HK-2 (cell line): ENCODE results near the gene SHROOM1.

Source experiments
- DNase-seq: peaks from one replicate; pipeline ENCODE4 v3.0.0-alpha.2; 2018; ENCODE audit not compliant: unreplicated experiment

The SHROOM1 gene

DNA sequence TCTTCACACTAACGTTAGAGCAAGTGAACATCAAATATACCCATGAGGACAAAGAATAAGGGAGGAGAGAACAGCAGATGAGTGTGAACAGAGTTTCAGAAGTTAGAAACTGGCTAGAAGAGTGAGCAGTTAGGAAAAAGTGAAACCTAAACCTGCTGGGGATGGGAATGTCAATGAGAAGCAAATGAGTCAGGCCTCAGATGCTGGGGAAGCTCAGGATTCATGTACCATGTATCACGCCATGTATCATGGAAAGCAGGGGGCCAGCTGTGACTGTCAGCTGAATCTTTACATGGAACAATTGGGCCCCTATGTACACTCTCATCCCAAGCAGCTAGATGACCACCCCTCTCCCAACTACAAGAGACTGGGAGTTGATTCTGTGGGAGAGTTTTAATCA, 19.6 kb upstream of the SHROOM1 start:
- DNase-seq, result no peak

DNA sequence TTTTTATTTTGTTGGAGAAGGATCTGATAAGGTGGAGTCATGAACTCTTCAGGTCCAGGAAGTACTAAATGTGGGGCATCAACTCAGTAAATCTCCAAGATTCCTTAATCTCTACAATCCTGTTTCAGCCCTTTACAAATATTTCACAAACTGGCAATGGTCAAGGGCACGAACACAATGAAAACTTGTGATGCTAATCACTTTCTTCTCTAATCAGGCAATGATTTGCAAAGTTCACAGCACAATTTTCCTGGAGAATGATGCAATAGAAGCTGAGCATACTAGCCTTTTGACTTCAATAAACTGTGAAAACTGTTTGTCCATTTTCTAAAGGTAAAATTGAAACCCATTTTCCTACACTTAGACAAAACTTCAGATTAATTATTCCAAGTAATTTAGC, 18.9 kb upstream of the SHROOM1 start:
- DNase-seq, result no peak

DNA sequence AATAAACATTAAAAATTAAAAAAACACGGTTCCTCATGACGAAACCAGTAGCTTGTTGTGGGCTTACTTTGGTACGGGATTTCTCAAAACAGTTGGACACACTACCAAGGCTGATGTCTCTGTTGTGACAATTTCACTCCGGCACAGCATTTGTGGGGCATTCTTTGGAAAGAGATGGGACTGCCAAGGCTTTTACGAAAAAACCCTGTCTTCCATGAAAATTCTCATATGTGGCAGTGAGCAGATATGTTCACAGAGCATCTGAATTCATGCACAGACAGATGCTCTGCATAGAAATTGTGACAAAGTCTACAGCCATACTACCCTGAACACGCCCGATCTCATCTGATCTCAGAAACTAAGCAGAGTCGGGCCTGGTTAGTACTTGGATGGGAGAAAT, 17.8 kb upstream of the SHROOM1 start:
- no peak for DNase-seq

DNA sequence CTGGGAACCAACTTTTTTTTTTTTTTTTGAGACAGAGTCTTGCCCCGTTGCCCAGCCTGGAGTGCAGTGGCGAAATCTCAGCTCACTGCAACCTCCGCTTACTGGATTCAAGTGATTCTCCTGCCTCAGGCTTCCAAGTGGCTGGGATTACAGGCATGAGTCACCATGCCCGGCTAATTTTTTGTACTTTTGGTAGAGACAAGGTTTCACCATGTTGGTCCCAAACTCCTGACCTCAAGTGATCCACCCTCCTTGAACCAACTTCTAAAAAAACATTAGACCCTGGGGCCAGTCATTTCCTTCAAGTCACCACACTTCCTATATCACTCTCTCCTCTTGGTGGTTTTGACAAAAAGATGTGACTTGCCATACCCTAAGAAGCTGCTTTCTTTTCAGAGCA, 10.9 kb upstream of the SHROOM1 start:
- DNase-seq, result no peak

DNA sequence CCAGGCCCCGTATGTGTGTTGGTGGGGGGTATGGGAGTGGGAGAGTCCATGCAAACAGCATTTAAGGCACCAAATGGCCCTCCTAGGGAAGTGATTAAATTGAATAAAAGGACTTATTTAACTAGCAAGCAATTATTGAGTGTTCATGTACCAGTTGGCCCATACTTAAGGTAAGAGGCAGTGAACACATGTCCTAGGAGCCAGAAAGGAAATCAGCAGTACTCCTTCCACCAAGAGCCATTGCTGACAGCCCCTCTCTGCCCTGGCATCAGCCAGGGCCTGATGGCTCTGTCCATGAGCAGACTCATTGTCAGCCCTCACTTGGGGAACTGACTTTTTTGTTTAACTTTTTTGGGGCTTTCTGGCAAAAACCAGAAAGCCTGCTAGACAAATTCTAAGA, 10.4 kb upstream of the SHROOM1 start:
- no peak for DNase-seq

DNA sequence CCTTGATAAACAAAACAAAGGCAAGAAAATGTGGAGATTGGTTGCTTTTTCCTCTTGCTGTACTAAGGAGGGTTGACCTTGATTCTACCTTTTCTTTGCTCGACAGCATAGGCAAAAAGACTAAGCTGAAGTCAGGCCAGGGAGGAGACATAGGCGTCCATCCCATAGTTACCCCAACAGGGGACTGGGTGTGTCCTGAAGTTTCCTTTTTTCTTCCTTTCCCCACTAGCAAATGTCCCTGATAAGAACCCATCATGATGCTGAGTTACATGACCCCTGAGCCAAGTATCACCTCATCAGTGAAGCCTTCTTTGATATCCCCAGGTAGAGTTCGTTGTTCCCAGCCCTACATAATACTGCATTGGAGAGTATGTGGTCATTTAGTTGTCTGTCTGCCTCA, 9.9 kb upstream of the SHROOM1 start:
- DNase-seq, result no peak

DNA sequence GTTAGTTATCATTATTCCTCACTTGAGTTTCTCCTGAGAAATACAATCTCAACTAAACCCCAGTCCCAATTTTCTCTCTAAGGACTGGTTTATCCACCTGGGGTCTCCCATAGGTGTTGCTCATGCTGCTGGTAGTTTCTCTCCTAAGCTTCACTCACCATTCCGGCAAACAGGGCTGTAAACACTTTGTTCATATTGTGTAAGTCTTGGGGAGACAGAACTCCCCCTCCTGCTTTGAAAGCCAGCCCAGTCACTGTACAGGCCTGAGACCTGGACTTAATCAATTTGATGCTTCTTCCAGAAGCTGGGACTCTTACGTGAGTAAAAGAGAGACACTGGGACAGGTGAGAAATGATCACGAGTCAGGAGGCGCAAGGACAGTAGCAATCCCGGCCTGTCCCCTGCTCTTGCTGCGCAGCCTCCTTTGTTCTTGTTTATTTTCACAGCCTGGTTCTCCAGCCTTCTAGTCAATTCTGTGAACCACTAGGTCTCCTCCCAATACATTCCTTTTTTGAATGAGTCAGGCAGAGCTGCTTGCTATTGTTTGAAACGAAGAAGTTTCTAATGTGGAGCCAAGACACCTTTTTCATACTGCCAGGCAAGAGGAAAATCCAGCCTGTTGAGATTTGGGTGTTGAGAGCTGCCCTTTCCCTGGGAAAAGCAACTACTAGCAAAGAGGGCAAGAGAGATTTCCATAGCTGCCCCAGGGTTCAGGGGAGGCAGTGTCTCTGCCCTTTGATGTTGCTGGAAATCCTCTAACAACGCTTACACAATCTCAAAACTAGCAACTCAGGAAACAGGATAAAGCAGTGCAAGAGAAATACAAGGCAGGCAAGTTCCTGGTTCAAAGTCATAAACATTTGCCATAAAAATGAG, 9.2 kb upstream of the SHROOM1 start:
- DNase-seq, result no peak

DNA sequence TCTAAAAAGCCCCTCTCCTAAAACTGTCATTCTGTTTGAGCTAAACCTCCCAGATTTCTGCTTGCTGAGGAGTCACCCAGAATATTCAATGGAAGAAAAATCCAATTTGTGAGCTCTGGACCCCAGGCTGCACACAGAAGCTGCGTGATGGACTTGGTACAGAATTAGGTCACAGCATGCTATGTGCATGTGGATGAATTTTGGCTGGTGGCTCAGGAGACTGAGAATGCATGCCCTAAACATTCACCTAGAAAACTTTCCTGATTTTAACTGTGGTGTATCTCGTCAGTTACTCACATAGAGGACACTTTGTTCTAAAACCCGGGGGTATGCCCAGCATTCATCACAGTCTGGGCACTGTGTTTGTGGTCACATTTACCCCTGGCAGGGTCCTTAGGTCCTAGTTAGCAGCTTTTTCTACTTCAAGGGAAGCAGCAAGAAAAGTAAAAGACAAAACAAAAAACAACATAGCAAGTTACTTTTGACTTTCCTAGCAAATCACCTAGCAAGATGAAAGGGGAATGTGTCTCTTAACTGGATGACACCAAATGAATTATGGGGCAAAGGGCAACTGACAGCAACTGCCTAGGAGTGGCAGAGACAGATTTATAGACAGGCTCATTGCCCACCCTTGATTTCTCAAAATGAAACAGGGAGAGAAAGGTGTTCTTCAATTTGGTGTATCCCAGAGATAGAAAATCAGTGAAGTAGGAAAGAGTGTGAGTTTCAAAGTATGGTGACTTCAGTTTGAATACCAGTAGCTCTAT, 8.3 kb upstream of the SHROOM1 start:
- no peak for DNase-seq

DNA sequence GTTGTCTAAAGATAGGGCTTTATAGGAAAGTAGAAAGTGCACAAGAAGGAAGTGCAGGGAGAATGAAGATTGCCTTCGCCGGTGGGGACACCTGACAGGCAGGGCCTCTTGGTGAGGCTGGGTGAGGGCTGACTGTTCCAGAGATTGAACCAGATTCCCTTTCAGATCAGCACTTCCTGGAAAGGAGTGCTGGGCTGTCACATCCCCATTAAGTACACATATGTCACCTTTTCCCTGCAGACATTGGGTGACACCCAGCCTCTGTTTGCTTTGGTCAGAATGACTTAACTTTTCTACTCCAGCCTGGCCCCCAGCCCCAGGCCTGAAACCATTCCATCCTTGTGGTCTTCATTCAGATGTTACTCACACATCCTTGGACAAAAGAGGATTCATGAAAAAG, 7.4 kb upstream of the SHROOM1 start:
- DNase-seq, result no peak

DNA sequence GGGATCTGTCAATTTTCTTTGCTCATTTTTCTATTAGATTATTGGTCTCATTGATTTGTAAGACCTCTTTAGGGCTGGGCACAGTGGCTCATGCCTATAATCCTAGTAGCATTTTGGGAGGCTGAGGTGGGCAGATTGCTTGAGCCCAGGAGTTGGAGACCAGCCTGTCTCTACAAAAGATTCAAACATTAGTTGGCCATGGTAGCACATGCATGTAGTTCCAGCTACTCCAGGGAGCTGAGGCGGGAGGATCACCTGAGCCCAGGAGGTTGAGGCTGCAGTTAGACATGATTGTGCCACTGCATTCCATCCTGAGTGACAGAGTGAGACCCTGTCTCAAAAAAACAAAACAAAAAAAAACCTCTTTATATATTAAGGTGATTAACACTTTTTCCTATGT, 6.4 kb upstream of the SHROOM1 start:
- DNase-seq, result no peak

DNA sequence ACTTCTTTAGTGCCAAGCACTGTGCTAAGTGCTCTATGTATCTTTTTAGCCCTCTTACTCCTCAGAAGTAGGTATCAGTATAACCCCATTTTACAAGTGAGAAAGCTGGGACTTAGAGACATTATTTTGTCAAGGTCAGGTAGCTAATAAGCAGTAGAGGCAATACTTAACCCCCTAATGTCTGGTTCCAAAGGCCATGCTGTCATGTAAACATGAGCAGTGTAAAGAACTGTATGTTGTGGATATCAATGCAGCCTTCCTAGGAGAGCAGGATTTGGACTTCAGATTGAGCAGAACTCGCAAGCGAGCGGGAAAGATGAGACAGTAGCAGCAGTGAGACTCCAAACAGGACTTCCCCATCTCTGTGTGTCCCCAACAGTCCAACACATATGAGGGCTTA, 3.6 kb upstream of the SHROOM1 start:
- DNase-seq, result no peak

DNA sequence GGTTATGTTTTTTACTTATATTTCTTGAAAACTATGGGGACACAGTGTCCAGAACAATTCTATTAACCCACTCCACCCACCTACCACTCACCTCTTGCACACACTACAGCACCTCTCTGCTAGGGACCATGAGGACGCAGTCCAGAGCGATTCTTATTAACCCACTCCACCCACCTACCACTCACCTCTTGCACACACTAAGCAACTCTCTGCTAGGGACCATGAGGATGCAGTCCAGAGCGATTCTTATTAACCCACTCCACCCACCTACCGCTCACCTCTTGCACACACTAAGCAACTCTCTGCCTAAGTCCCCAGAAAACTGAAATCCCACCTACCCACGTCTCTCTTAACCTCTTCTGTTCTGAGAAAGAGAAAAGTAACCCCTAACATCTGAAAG, 2.2 kb upstream of the SHROOM1 start:
- DNase-seq, result no peak

DNA sequence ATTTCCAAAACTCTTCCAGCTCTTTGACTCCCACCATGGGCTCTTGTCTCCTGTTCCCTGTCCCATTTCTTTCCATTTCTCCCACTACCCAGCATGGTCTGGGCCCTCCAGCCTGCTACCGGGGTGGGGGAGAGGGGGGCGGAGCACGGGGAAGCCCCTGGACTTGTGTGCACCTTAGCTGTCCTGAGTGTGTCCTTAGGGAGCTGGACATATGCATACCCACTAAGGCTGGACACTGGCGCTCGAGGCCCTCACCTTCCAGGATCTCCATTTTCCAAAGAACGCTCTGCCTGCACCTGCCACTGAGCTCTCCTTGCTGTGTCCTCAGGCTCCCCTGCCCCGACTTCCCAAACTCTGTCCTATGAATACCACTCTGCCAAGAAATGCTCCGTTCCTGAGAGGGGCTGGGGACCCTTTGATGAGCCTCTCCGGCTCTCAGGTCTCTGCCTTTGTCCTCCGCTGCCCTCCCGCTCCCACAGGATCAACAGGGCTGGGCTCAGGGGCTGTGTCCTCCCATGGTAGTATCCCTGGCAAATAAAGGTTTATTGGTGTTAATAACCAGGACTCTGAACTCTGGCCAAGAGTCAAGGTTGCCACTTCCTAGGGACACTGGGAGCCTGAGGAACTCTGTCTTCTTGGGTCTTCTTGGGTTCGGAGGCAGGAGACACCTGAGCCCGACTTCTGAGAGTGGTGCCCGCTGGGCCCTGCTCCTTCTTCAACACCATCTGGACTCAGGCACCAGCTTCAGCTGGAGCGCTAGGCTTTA, 831 bp upstream of the SHROOM1 start:
- no peak for DNase-seq

DNA sequence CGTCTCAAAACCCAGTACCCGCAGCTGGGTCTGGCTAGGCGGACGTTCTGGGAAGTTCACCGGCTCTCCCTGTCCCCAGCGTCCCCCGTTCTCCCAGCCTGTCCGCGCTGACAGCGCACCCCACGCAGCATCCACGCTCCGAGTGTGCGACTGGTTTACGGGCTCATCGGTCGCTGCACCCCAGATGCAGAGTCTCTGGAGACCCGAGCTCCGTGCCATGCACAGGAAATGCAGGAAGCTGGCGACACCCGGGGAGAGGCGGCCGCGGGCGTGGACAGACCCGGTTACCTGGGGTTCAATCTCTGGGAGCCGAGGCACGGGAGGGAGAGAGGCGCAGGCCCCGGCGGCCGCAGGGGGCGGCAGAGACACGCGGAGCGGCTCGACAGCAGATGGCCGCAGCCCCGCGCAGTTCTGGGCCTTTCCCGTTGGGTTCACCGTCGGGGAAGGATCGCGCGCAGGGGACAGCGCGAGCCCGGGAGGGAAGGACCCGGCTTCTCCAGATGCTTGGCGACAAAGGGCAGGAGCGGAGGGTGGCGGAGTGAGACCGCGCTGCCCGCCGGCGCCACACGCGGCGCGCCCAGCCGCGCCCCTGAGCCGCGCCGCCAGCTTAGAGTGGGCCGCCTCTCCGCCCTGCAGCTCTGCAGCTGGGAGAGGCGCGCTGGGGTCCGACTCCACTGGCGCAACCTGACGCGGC, 558 bp downstream of the SHROOM1 start:
- peak; percentile 68 for DNase-seq

DNA sequence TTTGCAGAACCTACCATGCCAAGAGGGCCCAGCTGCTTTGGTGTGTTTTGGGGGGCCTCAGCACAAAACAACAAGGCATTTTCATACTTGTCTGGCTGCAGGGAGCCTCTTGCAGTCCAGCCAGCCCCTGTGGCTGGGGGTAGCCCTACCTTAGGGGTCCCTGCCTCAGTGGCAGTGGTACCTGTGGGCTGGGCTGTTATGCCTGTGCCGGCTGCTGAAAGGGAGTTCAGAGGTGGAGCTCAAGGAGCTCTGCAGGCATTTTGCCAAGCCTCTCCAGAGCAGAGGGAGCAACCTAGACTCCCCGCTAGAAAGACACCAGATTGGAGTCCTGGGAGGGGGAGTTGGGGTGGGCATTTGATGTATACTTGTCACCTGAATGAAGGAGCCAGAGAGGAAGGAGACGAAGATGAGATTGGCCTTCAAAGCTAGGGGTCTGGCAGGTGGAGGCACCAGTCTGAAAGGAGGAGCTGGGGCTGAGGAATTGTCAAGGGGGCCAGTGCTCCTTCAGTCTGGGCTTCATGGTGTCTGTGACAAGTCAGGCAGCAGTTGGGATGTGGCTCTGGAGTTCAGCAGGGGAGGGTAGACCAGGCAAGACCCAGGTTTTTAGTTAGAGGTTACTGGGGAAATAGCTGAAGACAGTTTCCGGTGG, 1.5 kb downstream of the SHROOM1 start:
- DNase-seq, result no peak

DNA sequence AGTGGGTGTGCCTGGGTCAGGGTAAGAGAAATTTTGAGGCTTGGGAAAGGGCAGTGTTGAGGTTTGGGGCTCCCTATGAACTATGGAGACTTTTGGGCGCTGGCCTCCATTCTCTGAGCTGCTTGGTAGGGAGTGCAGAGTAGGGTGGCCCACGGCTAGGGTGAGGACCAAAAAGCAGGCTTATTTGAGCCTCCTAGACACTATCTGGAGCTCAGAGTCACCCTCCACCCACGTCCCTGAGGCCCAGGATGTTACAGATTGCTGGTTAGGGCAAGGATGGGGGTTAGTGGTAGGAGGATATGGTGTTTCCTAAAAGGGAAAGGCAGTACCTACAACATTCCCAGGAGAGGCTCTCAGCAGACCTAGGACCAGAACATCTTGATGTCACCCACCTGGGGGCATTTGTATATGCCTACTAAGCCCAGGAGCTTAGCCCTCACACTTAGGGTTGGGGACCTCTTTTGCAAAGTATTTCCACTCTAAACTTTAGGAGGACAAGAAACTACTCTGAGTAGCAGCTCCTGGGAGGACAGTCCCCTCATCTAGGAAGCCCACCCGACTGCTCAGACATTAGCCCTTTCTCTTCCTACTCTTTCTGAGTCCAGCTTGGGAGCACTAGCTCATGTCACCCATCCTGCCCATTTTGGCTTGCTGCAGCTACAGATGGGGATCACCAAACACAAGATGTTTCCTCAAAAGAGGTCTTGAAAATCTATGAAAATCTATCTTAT, 2.3 kb downstream of the SHROOM1 start:
- no peak for DNase-seq

DNA sequence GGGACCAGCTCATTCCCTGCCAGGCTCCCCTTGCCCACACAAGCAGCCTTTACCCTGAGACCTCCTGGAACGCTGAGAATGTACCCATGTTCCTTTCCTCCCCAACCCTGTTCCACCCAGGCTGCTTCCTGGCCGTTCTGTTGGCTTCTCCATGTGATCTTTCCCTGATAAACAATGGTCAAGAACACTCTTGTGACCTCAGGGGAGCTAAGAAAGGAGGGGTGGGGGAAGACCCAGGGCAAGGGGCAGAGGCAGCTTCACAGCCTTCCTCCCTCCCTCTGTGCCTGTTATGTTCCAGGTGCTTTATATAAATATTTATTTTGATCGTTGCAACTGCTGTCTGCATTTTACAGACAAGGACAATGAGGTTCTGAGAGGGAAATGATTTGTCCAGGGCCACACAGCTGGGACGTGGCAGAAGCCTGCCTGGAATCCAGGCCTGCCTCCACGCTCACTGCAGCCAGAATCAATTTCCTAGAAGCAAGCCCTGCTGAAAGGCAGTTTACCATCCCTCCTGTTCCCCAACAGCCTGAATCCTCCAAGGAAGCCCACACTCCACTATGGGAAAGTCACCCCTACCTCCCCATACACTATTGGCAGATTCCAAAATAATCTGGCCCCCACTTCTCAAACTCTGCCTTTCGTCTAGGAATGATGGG, 3.9 kb downstream of the SHROOM1 start:
- DNase-seq, result no peak

DNA sequence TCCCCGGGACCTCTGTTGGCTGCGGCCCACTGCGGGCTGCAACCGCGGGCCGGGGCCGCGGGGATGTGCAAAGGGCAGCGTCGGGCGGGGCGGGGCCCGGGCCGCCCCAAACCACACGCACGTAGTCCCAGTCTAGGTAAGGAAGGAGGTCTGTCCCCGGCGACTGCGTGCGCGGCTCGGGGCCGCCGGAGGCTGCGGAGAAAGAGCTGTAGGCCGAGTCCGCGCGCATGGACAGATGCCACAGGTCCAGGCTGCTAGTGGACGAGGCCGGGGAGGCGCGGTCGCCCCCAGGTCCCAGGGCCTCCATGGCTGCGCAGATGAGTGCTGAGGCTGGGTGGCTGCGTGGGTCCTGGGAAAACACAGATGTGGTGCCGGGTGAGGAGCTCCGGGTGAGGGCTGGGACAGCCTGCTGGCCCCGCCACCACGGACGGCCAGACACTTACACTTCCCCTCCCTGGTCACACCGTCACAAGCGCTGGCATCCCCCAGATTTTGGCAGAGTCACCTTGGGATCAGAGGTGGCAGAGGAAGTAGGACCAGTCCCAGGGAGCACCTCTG, 4.5 kb downstream of the SHROOM1 start:
- DNase-seq, result no peak

DNA sequence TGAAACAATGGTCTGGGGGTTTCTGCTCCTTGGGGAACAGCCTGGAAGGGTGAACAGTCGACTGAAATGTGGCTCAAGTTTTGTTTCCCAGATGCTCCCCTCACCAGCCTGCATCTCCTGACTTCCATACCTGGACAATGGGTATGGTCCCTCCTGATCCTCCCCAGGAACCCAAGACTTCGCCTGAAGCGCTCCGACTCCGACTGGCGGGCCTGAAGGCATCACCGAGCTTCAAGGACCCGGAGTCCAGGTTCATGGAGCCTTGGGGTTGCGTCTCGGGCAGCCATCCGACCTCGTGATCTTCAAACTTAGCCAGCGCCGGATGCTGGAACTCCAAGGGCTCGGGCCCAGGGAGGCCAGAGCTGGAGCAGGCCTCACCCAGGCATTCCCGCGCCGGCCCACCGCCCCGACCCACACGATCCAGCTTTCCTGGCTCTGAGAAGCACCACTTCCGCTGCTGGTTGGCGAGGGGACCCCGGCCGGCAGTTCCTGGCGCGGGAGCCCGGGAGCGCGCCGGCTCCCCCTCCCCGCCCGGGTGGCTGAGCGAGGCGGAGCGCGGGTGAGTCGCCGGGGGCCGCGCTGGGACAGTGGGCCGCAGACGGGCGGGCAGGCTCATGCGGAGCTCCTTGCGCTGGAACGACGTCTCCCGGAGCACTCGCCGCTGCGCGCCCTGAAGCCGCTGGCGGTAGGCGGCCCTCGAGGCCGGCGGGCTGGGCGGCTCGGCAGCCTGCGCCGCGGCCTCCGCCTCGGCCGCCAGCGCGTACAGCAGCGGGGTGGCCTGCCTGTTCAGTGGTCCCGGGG, 5.2 kb downstream of the SHROOM1 start:
- DNase-seq, result no peak
